HEK293T (cell line): ENCODE results near the gene DHRS4.

Experiments
- ARNT ChIP-seq: fragments of 450-650 bp; IDR thresholded peaks from 2 replicates; pipeline ENCODE4 v1.6.1; 2017; ENCODE audit warnings: mild to moderate bottlenecking
- BHLHE40 ChIP-seq: fragments of 450-650 bp; IDR thresholded peaks from 2 replicates; pipeline ENCODE4 v1.6.1; 2016; ENCODE audit warnings: mild to moderate bottlenecking, moderate library complexity, borderline replicate concordance
- ELF4 ChIP-seq: fragments of 450-650 bp; IDR thresholded peaks from 2 replicates; pipeline ENCODE4 v1.6.1; 2017; ENCODE audit warnings: antibody characterized with exemption
- FOXK2 ChIP-seq: fragments of 450-650 bp; IDR thresholded peaks from 2 replicates; pipeline ENCODE4 v1.6.1; 2016; ENCODE audit warnings: mild to moderate bottlenecking
- FOXM1 ChIP-seq: fragments of 450-650 bp; IDR thresholded peaks from 2 replicates; pipeline ENCODE4 v1.6.1; 2017; ENCODE audit warnings: mild to moderate bottlenecking, borderline replicate concordance
- L3MBTL2 ChIP-seq: fragments of 450-650 bp; conservative IDR thresholded peaks from 2 replicates; pipeline ENCODE4 v1.6.1; 2016; ENCODE audit warnings: mild to moderate bottlenecking
- TARDBP ChIP-seq: fragments of 450-650 bp; IDR thresholded peaks from 2 replicates; pipeline ENCODE4 v1.6.1; 2016
- TF ChIP-seq, protein P1 (sequence below): fragments of 450-650 bp; IDR thresholded peaks from 2 replicates; pipeline ENCODE4 v1.6.1; 2016

DNA sequence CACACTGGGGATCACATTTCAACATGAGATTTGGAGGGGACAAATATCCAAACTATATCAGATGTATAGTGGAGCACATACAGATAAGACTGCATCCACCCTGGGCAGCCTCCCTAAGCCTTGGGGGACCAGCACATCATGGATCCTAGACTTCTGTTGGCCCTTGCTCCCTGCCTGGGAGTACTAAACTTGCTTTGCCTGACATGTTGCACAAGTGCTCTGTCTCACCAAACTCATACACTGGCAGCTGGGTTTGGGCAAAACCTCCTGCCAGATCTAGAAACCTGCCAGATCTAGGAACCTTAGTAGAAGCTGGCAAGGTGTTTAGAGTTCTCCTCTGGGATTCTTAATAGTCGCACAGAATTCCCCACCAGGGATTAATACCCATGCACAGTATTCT is 18.4 kb upstream of the DHRS4 start:
- no peak for TF ChIP-seq ARNT
- TF ChIP-seq, protein P1, sequence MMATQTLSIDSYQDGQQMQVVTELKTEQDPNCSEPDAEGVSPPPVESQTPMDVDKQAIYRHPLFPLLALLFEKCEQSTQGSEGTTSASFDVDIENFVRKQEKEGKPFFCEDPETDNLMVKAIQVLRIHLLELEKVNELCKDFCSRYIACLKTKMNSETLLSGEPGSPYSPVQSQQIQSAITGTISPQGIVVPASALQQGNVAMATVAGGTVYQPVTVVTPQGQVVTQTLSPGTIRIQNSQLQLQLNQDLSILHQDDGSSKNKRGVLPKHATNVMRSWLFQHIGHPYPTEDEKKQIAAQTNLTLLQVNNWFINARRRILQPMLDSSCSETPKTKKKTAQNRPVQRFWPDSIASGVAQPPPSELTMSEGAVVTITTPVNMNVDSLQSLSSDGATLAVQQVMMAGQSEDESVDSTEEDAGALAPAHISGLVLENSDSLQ, result no peak
- no peak for TF ChIP-seq BHLHE40
- TF ChIP-seq ELF4, result no peak
- no peak for TF ChIP-seq L3MBTL2
- TF ChIP-seq TARDBP, result no peak
- TF ChIP-seq FOXM1, result no peak
- TF ChIP-seq FOXK2, result no peak
